WTC11 (cell line): ENCODE data around the gene EPSTI1.

Experiments used
- ZNF263 ChIP-seq: sonication (generic); formaldehyde crosslinking; IDR thresholded peaks from 2 replicates; pipeline ENCODE4 v1.8.1; 2022; ENCODE audit warnings: low read depth, mild to moderate bottlenecking, moderate library complexity, missing genetic modification reagents
- ZNF423 ChIP-seq: fragments of 250-450 bp; sonication (Bioruptor Pico); IDR thresholded peaks from 2 replicates; pipeline ENCODE4 v2.1.2; 2022; ENCODE audit warnings: mild to moderate bottlenecking, moderate library complexity
- TF ChIP-seq, protein P1 (sequence below): fragments of 200-600 bp; IDR thresholded peaks from 2 replicates; pipeline ENCODE4 v1.8.0; 2022; ENCODE audit warnings: antibody characterized with exemption
- TF ChIP-seq, protein P2 (sequence below): sonication (generic); formaldehyde crosslinking; IDR thresholded peaks from 2 replicates; pipeline ENCODE4 v1.8.1; 2023; ENCODE audit warnings: mild to moderate bottlenecking, missing genetic modification reagents

DNA sequence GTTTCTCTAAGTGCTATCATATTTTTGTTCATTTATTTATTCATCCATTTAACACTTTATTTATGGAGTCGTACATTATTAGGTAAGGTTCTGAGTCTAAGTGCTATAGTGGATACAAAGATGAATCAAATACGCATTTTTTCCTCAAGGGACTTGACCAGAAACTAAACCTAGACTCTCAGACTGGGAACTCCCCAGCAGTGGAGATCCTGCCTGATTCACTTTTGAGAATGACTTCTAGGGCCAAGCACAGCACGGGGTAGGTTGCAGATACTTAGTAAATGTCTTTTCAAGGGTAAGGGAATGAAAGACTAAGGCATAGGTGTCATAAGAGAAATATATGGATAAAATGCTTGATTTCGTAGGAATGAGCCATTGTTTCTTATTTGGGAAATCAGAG lies 38.5 kb upstream of the EPSTI1 start:
- TF ChIP-seq, protein P1, sequence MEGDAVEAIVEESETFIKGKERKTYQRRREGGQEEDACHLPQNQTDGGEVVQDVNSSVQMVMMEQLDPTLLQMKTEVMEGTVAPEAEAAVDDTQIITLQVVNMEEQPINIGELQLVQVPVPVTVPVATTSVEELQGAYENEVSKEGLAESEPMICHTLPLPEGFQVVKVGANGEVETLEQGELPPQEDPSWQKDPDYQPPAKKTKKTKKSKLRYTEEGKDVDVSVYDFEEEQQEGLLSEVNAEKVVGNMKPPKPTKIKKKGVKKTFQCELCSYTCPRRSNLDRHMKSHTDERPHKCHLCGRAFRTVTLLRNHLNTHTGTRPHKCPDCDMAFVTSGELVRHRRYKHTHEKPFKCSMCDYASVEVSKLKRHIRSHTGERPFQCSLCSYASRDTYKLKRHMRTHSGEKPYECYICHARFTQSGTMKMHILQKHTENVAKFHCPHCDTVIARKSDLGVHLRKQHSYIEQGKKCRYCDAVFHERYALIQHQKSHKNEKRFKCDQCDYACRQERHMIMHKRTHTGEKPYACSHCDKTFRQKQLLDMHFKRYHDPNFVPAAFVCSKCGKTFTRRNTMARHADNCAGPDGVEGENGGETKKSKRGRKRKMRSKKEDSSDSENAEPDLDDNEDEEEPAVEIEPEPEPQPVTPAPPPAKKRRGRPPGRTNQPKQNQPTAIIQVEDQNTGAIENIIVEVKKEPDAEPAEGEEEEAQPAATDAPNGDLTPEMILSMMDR: no peak
- TF ChIP-seq, protein P2, sequence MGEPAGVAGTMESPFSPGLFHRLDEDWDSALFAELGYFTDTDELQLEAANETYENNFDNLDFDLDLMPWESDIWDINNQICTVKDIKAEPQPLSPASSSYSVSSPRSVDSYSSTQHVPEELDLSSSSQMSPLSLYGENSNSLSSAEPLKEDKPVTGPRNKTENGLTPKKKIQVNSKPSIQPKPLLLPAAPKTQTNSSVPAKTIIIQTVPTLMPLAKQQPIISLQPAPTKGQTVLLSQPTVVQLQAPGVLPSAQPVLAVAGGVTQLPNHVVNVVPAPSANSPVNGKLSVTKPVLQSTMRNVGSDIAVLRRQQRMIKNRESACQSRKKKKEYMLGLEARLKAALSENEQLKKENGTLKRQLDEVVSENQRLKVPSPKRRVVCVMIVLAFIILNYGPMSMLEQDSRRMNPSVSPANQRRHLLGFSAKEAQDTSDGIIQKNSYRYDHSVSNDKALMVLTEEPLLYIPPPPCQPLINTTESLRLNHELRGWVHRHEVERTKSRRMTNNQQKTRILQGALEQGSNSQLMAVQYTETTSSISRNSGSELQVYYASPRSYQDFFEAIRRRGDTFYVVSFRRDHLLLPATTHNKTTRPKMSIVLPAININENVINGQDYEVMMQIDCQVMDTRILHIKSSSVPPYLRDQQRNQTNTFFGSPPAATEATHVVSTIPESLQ (CRISPR knock-in tag): no peak
- TF ChIP-seq ZNF423: no peak
- TF ChIP-seq ZNF263 (CRISPR knock-in tag): no peak
